ENCODE data around the gene GNB3.

DNA sequence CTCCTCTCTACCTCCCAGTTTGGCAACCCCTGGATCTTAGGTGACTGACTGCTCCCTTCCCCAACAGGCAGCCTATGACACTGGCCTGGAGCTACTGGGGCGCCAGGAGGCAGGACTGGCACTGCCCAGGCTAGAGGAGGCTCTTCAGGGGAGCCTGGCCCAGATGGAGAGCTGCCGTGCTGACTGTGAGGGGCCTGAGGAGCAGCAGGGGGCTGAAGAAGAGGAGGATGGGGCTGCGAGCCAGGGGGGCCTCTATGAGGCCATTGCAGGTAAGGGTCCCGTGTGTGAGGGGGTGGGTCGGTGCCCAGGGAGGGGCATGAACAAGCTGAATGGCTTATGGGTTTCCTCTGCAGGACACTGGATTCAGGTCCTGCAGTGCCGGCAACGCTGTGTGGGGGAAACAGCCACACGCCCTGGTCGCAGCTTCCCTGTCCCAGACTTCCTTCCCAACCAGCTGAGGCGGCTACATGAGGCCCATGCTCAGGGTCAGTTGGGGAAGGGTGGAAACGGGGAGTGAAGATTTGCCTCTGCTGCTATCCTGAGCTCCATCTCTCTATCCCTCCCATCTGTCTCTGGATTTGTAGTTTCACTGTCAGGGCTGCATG is 10.3 kb upstream of the GNB3 start:
- TF ChIP-seq RCOR1 (IDR thresholded peaks at IDR 0.05; ENCODE audit: low read depth, low read length) = no peak
- TF ChIP-seq, protein P1, sequence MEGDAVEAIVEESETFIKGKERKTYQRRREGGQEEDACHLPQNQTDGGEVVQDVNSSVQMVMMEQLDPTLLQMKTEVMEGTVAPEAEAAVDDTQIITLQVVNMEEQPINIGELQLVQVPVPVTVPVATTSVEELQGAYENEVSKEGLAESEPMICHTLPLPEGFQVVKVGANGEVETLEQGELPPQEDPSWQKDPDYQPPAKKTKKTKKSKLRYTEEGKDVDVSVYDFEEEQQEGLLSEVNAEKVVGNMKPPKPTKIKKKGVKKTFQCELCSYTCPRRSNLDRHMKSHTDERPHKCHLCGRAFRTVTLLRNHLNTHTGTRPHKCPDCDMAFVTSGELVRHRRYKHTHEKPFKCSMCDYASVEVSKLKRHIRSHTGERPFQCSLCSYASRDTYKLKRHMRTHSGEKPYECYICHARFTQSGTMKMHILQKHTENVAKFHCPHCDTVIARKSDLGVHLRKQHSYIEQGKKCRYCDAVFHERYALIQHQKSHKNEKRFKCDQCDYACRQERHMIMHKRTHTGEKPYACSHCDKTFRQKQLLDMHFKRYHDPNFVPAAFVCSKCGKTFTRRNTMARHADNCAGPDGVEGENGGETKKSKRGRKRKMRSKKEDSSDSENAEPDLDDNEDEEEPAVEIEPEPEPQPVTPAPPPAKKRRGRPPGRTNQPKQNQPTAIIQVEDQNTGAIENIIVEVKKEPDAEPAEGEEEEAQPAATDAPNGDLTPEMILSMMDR (IDR thresholded peaks at IDR 0.05) = no peak
- TF ChIP-seq USF2 (IDR thresholded peaks at IDR 0.05) = no peak
- no peak for TF ChIP-seq ESRRA (IDR thresholded peaks at IDR 0.05; ENCODE audit: borderline replicate concordance, low read length)
- TF ChIP-seq MAX (IDR thresholded peaks at IDR 0.05) = no peak
- TF ChIP-seq RFX5 (IDR thresholded peaks at IDR 0.05) = no peak
- TF ChIP-seq RARB (CRISPR knock-in tag; IDR thresholded peaks at IDR 0.05) = no peak
- TF ChIP-seq BHLHE40 (IDR thresholded peaks at IDR 0.05; ENCODE audit: low read depth, low read length) = no peak
- TF ChIP-seq ZC3H11A (IDR thresholded peaks at IDR 0.05) = no peak
- no peak for TF ChIP-seq MAZ (IDR thresholded peaks at IDR 0.05; ENCODE audit: borderline replicate concordance, low read depth, low read length)
- no peak for TF ChIP-seq CBX2 (IDR thresholded peaks at IDR 0.05; ENCODE audit: borderline replicate concordance, low read depth)
- no peak for TF ChIP-seq POLR2A (IDR thresholded peaks at IDR 0.05; ENCODE audit: low read length)
